H1 (cell line): ENCODE measurements around the gene GFRA4. TPM values are rescaled to one million over a fixed set of nuclear protein-coding genes. Genes with fewer than 3 reads are reported as not detected.

Experiments used
- CTBP2 ChIP-seq: IDR thresholded peaks from 2 replicates; pipeline ENCODE4 v1.7.0; 2011; ENCODE audit warnings: borderline replicate concordance, mild to moderate bottlenecking, moderate library complexity, mixed read lengths, low read length; ENCODE audit not compliant: insufficient read depth, insufficient read length
- polyA plus RNA-seq, 7 experiments: library from polyadenylated mRNA; depleted of rRNA in 3 of 7; stranded (reverse) in 5 of 7; unstranded in 2 of 7; fragments of >200 nt in 5 of 7; fragments of 200-250 nt in 2 of 7; gene quantifications; 1 replicate in 5 of 7; 2 replicates in 1 of 7; 4 replicates in 1 of 7; pipeline versions ENCODE4 v1.2.1 to v1.2.3, GENCODE V29; 2011 to 2013; ENCODE audit warnings: missing spikeins in 2 of 7, mixed read lengths in 2 of 7
- total RNA-seq: library from RNA; stranded (reverse); fragmentation: NEBNext Ultra II Directional; extraction: Animal tissue kit (Norgen Biotek cat#: 25700); gene quantifications from 2 replicates; pipeline ENCODE4 v1.2.1, GENCODE V29; 2021

The GFRA4 gene
- total and polyA plus RNA-seq, 2 of the 8 experiments (the other 6 are each of a cell fraction or from before 2014, with no cell fraction given) = 0.05 TPM; not detected in 1

DNA sequence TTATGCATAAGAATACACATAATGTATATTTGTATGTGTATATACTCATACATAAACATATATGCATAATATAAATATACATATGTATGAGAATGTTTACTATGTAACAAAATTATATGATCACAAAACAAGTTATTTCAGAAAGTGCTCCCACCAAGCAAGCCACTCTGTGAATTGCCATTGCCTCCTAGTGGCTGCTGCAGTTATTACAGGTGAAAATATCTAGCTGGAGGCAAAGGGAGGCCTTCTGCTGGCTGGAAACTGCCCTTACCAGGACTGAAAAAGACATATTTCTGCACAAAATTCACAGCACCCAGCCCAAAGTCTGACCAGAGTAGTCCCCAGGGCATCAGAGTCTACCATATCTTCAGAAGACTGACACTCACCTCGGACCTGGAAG, 33.0 kb upstream of the GFRA4 start (continued):
- TF ChIP-seq CTBP2 = no peak
